ENCODE measurements around the gene OPALIN. TPM values are rescaled to one million over a fixed set of nuclear protein-coding genes. Genes with fewer than 3 reads are reported as not detected.

Gene OPALIN
- total RNA-seq, 1 donor from 2014 or later: not detected

GRCh38 chr10:96298362-96298761, 60.4 kb downstream of the OPALIN start:
- DNase-seq: no peak

GRCh38 chr10:96297486-96297885, 61.3 kb downstream of the OPALIN start:
- DNase-seq: no peak

GRCh38 chr10:96295475-96295874, 63.3 kb downstream of the OPALIN start:
- no peak for DNase-seq

Other genes starting within 250 kb of the OPALIN start
- gene ZNF518A, start 228.7 kb downstream of the OPALIN start, total RNA-seq: 34.5 TPM
- gene BLNK, start 87.4 kb downstream of the OPALIN start, total RNA-seq: 5.9 TPM
- 0.10 TPM for gene DNTT, start 54.6 kb downstream of the OPALIN start, total RNA-seq
- 0.20 TPM for gene TLL2, start 154.9 kb upstream of the OPALIN start, total RNA-seq
- gene TM9SF3, start 228.0 kb upstream of the OPALIN start, total RNA-seq: 83.2 TPM